ENCODE results near the gene TNFAIP8.

The TNFAIP8 gene

DNA sequence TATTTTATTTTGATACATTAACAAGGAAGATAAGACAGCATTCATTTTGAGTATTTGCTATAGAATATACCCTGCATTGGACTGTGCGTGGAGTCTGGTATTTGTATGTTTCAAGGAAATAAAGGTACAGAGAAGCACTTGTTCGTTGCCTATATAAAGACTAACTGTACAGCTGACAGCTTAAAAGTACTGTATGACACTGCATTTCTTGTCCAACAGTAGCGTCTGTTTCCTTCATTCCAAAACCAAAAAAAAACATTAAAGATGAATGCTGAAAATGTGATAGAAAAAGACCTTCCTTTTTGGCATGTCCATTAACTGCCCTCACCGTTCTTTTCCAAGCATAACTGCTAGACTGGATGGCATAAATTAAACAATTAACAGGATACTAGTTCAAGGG is 15.3 kb downstream of the TNFAIP8 start:
- DNase-seq, result no peak

- DNase-seq, result no peak
These were observed 17.6 kb downstream of the TNFAIP8 start for GRCh38 chr5:119373449-119373858.

DNA sequence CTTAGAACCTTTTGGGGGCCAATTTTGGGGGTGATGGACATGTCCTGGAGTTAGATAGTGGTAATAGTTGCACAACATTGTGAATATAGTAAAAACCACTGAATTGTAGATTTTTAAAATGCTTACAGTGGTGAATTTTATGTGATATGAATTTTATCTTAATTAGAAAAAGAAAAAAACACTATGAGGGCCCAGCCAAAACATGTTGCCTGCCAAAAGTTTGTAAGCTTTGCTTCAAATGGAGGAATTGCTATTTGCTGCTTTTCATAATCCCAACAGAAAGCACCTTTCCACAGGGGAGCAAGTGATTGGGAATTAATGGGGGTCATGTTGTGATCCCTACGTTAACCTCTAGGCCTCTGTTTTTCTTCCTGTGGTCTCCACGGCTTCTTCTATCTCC is 19.1 kb downstream of the TNFAIP8 start:
- DNase-seq, result no peak

- DNase-seq, result no peak
These were observed 21.2 kb downstream of the TNFAIP8 start for GRCh38 chr5:119377066-119377465.

DNA sequence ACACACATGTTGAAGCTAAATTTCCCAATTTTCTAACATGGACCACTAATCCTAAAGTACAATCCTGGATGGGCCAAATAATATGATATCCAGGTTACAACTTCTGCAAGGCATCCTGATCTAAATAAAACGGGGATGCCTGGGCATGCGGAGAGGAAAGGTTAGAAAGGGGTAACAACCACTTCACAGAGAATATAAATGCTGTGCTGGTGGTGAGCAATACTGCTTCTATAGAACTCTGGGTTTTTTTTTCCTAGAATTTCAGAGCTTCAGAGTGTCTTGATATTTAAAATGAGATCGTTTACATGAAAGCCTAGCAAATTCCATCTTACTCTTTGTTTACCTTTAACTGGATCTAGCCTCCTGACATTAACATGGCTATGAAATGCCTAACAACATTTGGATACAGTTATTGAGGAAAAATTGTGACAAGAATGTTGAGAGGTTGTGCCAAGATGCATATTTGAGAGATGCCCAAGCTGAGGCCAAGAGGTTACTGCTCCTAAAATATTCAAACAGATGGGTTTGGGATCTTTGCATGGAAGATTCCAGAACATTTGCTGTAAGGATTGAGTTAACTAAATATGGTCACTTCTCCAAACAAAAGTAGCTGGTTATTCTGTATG is 22.4 kb downstream of the TNFAIP8 start:
- no peak for DNase-seq

DNA sequence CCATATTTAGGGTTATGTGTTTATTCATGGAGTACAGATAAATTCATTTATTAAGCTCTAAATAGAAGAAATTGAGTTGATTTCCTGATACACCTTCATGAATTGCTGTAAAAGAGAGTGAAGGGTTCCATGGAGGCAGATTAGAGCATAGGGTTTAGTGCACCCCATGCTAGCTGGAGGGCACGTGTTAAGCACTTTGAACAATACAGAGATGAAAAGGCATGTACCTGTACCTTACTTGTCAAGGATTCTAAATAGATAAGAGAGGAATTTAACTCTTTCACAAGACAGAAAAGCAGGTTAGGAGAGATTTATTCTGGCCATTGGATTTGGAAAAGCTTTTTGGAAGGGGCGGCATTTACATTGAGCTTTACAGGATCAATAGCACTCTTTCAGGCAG is 23.3 kb downstream of the TNFAIP8 start:
- DNase-seq, result no peak

DNA sequence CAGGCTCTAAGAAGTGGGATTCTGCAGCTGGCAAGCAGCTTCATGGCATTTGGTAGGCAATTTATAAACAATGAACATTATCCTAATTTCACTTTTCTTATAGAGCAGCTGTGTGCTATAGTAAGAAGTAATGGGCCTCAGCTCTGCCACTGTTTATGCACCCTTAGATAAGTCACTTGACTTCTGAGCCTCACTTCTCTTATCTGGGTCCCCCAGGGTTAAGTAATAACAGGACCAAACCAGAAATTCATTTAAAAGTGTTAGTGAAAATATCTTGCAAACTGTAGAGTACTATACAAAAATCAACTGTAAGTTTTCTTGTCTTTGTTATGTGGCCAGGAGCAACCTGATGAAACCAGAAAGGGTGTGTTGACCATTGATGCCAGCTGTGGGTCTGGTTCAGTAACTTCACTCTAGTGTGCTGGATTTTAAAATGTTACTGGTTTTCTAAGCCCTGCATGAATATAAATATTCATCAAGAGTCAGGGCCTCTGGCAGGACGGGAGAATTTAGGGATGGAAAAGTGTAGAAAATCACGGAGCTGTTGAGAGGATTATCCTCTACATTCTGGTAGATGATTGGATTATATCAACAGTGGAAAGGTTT is 24.2 kb downstream of the TNFAIP8 start:
- no peak for DNase-seq

DNA sequence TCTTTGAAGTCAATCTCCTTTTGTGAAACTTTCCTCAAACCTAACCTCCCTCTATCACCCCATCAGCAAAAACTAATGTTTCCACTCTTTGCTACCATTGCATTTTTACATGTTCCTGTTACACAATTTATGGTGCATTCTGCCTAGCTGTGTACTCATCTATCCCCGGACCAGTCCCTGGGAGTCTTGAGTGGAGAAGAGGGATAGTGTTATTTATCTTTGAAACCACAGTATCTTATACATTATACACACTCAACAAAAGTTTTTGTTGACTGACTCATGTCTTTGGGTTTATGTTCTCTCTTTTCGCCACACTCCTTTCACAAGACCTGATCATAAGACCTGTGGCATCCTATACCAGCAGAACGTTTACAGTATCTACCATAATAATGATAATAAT is 26.4 kb downstream of the TNFAIP8 start:
- no peak for DNase-seq

DNA sequence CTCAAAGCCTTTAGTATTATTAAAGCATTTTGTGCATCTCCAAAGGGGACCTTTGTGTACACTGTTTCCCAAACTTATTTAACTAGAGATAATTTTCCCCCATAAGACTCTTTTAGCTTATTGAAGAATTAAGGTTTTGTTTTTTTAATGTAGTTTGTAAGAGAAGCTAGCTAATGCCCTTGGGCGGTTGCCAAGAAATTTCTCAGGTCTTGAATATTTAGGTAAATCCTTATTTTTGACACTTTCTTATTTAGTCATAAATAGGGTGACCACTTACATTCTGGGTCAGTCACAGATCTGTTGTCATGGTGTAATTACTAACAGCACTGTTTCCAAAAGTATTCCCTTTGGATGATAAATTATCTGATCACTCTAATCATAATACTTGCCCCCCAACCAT is 27.2 kb downstream of the TNFAIP8 start:
- DNase-seq, result no peak

DNA sequence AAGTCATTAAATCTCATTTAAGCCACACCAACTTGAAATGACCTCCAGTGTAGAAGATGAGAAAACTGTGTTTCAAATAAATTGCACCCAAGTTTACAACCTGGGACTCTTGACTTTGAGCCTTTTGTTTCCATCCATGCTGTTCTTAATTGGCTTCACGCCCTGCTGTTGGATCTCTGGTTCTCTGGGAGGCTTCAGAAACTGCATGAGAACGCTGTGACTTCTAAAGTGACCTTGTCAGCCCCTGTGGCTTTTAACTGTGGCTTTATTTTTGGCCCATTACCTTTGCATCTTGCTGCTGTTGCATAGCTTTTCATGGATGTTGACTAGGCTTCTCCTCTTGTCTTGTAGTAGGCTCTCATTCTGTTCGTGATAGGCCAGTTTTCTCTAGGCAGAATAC is 29.3 kb downstream of the TNFAIP8 start:
- no peak for DNase-seq

DNA sequence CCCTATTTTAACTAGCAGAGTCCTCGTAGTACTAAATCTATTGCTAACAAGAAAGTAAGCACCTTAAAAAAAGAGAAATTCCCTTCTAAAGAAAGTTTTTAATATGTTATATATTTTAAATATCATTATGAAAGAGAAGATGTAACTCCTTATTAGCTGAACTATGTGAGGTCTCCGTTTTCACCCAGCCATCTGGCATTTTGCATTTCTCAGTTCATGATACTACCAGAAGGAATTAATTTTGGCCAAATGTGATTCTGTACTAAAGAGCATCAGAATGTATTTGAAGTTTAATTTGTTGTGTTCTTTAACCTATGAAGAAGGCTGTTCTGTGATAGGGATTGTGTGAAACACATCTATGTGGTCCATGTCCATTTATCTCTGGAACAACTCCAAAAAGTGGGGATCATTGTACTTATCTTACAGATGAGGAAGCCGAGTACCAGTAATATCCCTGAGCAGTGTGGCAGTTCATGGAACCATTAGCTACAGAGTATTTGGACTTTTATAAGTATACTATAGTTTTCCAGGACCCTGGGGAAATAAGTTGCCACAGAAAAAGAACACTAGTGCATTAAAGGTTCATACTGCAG is 29.8 kb downstream of the TNFAIP8 start:
- DNase-seq, result no peak

- DNase-seq, result no peak
These were observed 31.0 kb downstream of the TNFAIP8 start for GRCh38 chr5:119386596-119387344.

DNA sequence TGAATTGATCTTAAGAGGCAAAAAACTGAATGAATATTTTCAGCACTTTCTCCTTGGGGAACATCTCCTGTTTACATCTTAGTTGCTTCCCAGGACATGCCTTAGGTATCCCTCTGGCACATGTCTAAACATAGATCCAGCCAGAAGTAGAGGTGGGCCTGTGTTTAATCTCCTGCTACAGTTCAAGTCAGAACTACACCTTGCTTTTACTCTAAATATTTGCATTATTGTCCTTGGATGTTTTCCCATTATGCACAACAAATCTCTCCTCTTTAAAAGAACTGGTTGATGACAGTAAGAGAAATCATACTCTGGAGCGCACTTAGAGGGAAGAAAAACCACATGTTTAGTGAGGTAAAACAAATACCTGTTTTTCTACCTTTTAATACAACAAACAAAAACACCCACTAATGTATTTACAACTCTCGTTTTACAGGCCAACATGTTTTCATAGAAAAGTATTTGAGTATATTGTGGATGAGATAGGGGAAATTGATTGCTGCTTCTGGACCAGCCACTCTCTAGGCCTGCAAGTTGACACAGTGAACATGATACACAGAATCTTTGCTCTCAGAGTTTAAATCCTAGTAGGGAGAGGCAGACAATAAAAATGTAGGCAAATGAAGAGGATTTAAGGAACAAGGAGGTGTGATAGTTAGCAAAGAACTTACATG is 32.3 kb downstream of the TNFAIP8 start:
- no peak for DNase-seq

DNA sequence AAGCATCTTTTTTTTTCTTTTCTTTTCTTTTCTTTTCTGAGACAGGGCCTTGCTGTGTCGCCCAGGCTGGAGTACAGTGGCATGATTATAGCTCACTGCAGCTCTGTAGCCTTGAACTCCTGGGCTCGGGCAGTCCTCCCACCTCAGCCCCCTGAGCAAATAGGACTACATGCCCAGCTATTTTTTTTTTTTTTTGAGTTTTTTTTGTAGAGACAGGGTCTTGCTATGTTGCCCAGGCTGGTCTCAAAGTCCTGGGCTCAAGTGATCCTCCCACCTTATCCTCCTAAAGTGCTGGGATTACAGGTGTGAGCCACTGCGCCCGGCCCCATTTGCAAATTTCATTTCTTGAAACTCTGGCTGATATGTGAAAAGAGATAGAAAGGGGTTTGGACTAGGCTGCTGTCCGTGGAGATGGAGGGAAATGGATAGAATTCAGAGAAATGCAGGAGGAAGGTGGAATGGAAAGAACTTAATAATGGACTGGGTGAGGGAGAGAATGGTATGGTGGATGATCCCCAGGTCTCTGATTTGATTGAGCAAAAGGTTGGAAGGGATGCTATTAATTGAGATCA is 32.9 kb downstream of the TNFAIP8 start:
- no peak for DNase-seq

GRCh38 chr5:119389288-119390030 is 33.6 kb downstream of the TNFAIP8 start:
- DNase-seq, result no peak

DNA sequence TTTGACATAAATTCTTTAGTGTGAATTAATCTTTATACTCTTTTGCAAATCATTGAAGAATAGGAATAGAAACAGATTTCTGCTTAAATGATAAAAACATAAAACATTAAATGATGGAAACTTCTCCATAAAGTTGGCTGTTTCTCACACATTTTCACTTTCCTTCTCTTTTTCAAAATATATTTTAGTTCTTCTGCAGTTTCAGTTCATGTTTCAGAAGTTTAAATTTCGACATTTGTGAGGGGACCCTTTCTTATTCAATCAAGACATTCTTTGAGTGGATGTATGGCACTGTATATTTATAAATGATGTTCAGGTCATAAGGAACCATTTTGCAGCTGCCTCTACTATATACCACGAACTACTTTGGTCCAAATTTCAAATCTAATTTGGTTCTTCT is 34.6 kb downstream of the TNFAIP8 start:
- no peak for DNase-seq

- DNase-seq, result no peak
These were observed 37.4 kb downstream of the TNFAIP8 start for GRCh38 chr5:119393201-119393691.

DNA sequence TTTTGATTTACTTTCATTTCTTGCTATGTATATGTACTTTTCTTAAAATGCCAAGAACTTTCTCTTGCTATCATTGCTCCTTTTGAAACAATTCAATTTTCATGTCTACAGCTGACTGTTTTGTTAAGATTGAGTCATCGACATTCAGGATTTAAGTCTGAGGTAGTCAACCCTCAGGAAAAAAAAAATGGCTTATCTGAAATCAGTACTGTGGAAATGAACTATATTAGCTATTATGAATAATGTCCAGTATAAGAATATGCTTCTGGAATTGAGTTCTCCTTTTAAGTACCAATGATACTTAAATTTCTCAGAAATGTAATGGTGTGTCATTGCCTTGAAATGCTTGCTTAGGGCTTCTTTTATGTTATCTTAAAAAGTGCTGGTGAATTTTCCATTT is 37.9 kb downstream of the TNFAIP8 start:
- DNase-seq, result no peak

GRCh38 chr5:119395080-119395836 is 39.4 kb downstream of the TNFAIP8 start:
- no peak for DNase-seq

DNA sequence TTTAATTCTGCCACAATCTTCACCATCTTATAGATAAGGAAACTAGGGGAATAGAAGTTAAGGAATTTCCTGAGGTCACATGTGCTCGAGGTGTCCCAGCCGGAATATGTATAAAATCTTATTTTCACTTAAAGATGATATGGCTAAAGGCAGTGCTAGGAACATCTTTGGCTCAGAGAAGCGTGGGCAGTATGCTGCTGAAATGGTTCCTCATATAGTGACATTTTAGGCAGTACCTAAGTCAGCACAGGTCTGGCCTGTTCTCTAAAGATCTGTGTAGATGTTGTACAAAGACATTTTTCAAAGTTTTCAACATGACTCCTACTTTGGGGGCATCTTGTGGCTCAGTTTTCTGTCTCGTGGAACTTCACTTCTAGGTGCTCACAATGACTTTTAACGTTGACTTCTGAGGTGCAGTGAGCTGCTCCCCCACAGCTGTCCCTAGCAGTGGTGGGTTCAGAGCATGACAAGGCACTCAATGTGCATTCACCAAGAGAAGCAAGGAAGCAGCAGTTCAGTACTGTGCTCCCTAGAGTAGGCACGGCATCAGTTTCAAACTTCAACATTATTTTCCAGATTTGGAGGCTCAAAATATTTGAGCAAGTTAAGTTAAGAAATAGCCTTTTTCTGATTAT is 40.3 kb downstream of the TNFAIP8 start:
- no peak for DNase-seq

Data from stimulated activated naive CD4-positive, alpha-beta T cell (primary cell).